Adrenal gland (tissue), 12 donors: Measurements from ENCODE around the gene COBLL1. TPM values are rescaled to one million over a fixed set of nuclear protein-coding genes. Genes with fewer than 3 reads are reported as not detected.

ENCODE experiments used
- DNase-seq, 7 donors: peaks; one replicate each; pipeline ENCODE4 v3.0.0-alpha.2; 2019 to 2020
- H3K27ac ChIP-seq, 5 donors: fragments of 200-600 bp; sonication (generic) in 4 of 5; 1 replicate in 3 of 5; 2 replicates in 2 of 5; pipeline versions ENCODE4 v1.5.1 to v1.8.0; 2016 to 2020; ENCODE audit warnings: mild to moderate bottlenecking in 1 of 5
- H3K27me3 ChIP-seq: fragments of 200-600 bp; 2 replicates; pipeline ENCODE4 v1.8.0; 2021
- H3K36me3 ChIP-seq, 2 donors: fragments of 200-600 bp; replicated peaks in 1 of 2; 1 replicate in 1 of 2; 2 replicates in 1 of 2; pipeline versions ENCODE4 v1.5.1 to v1.8.0; 2018 to 2022
- H3K4me1 ChIP-seq, 2 donors: fragments of 200-600 bp; replicated peaks in 1 of 2; 1 replicate in 1 of 2; 2 replicates in 1 of 2; pipeline versions ENCODE4 v1.5.1 to v1.8.0; 2018 to 2021
- H3K4me3 ChIP-seq, 4 donors: fragments of 200-600 bp; sonication (generic) in 3 of 4; one replicate each; pipeline ENCODE4 v1.5.1; 2016 to 2018
- H3K9me3 ChIP-seq, 3 donors: fragments of 200-600 bp; sonication (generic) in 1 of 3; replicated peaks in 1 of 3; 1 replicate in 2 of 3; 2 replicates in 1 of 3; pipeline versions ENCODE4 v1.5.1 to v1.8.0; 2016 to 2021
- CTCF ChIP-seq, 6 experiments: fragments of 450-650 bp in 4 of 6; fragments of 200-600 bp in 2 of 6; sonication (generic) in 1 of 6; IDR thresholded peaks; 1 replicate in 5 of 6; 2 replicates in 1 of 6; pipeline versions ENCODE4 v1.5.1 to v1.8.0; 2016 to 2021; ENCODE audit warnings: antibody characterized with exemption in 6 of 6, mild to moderate bottlenecking in 2 of 6, moderate library complexity in 1 of 6
- POLR2A ChIP-seq, 2 donors: fragments of 450-650 bp; IDR thresholded peaks; one replicate each; pipeline ENCODE4 v1.6.1; 2017; ENCODE audit warnings: antibody characterized with exemption in 2 of 2, mild to moderate bottlenecking in 2 of 2, moderate library complexity in 1 of 2
- WGBS, 4 donors: extraction: QIAGEN DNeasy Blood & Tissue Kit in 2 of 4; methylation state at CpG; one replicate each; pipeline versions ENCODE4 v1.1.5 to v1.1.7; 2013 to 2017; 5-methylcytosine and 5-hydroxymethylcytosine counted together
- intact Hi-C, 2 donors: fragments of 100-400 bp; cut with DNase I; formaldehyde crosslinking; loops; one replicate each; pipeline versions ENCODE4 v1.14.1 to v1.15.0; 2022 to 2023
- polyA plus RNA-seq, 3 donors: library from polyadenylated mRNA; stranded (reverse); fragments of 200-250 nt in 2 of 3; fragments of 350-450 nt in 1 of 3; fragmentation: Illumina TruSeq in 1 of 3; extraction: RNeasy Lipid Tissue Mini Kit (QIAGEN cat#74804) in 1 of 3; gene quantifications; one replicate each; pipeline ENCODE4 v1.2.3, GENCODE V29; 2013 to 2014
- total RNA-seq, 9 donors: library from RNA; depleted of rRNA in 4 of 9; stranded (reverse); fragments of >200 nt in 4 of 9; fragments of 120-200 nt in 1 of 9; fragmentation: NEBNext Ultra II Directional in 1 of 9; extraction: Animal tissue kit (Norgen Biotek cat#: 25700) in 1 of 9; gene quantifications; one replicate each; pipeline versions ENCODE4 v1.1.0 to v1.2.4, GENCODE V29; 2013 to 2023
- donor health status: healthy with polysubstance abuse.
- donor health status: Bipolar disorder and iron deficiency.
- donor health status: DM: yes; HTN: yes; CAD: no.
- donor health status: DM: no; HTN: no; CAD: no.
- donor health status: DM: no; HTN: no; CAD: no.
- donor health status: DM: yes; HTN: yes; CAD: no.

Gene COBLL1
- total and polyA plus RNA-seq, 12 donors = 25.8 to 365 (median 212) TPM

DNA sequence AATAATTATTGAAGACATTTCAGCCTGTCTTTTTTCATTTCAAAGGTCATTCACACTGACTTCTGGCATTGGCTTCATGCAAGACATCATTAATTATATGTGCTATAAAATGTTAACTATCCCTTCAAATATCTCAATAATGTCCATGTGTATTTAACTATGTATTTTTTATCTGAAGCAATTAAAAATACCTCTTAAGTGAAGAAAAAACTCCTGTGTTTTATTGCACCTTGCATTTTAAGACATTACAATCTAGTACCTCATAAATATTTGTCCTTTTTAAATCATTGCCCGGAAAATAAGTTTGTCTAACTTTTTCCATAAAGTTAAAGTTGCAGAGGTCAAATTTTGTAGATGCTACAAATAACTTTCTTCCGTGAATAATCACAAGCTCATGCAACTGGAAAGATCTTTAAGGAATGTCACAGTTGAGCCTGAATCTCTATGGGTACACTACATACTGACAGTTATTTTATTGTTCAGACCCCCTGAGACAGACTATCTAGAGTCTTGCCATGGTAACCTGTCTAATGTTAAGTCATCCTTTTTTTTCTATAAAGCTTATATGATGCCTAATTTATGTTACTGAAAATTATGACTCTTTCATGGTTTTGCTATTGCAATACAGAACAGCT is 38.4 kb upstream of the COBLL1 start:
- Histone ChIP-seq H3K4me3 (no peak overlapping the region), H3K27me3 (no peaks in the 10 kb centered on the region), H3K9me3 (no peaks in the 10 kb centered on the region), H3K27ac (peak overlapping the region in 3 of 5 donors; percentile 8 to 55 (median 33)), H3K36me3 (no peaks in the 10 kb centered on the region), H3K4me1 (peaks cover 13 to 19% of the 10 kb centered on the region in 2 donors)
- 19 to 37% (median 24%) methylated on average over 2 of the region's 2 CpGs for WGBS, 4 donors
- intact Hi-C loops = no loop called here
- no peak for DNase-seq
- TF ChIP-seq CTCF (IDR thresholded peaks at IDR 0.05) = no peak
- TF ChIP-seq POLR2A (IDR thresholded peaks at IDR 0.05) = no peak

DNA sequence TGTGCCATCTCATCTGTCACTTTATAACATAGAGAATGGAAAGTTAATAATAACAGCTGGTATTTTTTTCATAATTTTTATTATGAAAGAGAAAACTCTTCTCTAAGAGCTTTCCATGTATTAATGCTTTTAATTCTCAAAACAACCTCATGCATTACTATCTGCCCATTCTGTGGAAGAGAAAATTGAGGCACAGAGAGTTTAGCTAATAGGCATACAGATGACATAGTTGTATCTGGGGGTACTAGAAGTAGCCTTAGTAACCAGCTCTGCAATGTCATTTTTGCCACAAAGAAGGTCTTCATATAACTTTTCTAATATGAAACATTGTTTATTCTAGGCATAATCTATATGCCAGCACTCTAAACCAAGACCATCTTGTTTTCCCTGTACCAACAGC is 36.3 kb upstream of the COBLL1 start:
- no peak for TF ChIP-seq POLR2A (IDR thresholded peaks at IDR 0.05)
- intact Hi-C loops = no loop called here
- no peaks in the 10 kb centered on the region for H3K36me3 ChIP-seq
- H3K27ac ChIP-seq = peak overlapping the region in 1 of 5 donors; percentile 10
- no peak for DNase-seq
- no peaks in the 10 kb centered on the region for H3K27me3 ChIP-seq
- H3K4me3 ChIP-seq = no peak overlapping the region
- H3K4me1 ChIP-seq = peaks cover 13 to 19% of the 10 kb centered on the region in 2 donors
- no peaks in the 10 kb centered on the region for H3K9me3 ChIP-seq

DNA sequence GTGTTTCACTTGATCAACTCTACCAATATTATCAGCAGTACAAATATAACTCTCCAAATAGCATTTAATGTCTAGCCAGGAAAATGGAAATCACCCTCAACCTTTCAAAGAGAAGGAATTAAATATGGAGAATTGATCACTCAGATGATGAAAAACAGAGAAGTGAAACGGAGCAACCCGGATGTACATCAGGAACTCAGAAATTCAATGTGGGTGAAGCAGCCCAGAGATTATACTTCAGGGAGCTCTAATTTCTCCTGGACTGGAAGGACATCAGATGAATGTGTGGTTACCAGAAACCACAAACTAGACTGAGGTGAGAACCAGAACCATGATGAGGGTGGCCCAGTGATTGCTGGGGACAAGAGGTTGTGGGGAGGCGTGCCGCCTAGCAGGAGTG is 35.5 kb upstream of the COBLL1 start:
- intact Hi-C loops = no loop called here

GRCh38 chr2:164875334-164876205 is 33.9 kb upstream of the COBLL1 start:
- Histone ChIP-seq H3K4me3 (no peak overlapping the region), H3K36me3 (no peaks in the 10 kb centered on the region), H3K27me3 (no peaks in the 10 kb centered on the region), H3K4me1 (peaks cover 12 to 18% of the 10 kb centered on the region in 2 donors), H3K27ac (peak overlapping the region in 3 of 5 donors; percentile 16 to 63 (median 47)), H3K9me3 (no peaks in the 10 kb centered on the region)
- TF ChIP-seq POLR2A (IDR thresholded peaks at IDR 0.05) (no peak), CTCF (IDR thresholded peaks at IDR 0.05) (no peak)
- DNase-seq = peak; percentile 32 to 72 (median 52)
- intact Hi-C loops = no loop called here
- 70 to 84% (median 80%) methylated on average over 10 of the region's 10 CpGs for WGBS, 4 donors

More for the DNA sequence above, 35.5 kb upstream of the COBLL1 start:
- no peak overlapping the region for H3K4me3 ChIP-seq
- 86 to 94% (median 88%) methylated on average over 4 of the region's 4 CpGs for WGBS, 4 donors
- H3K27me3 ChIP-seq = no peaks in the 10 kb centered on the region
- H3K4me1 ChIP-seq = peaks cover 13 to 19% of the 10 kb centered on the region in 2 donors
- no peaks in the 10 kb centered on the region for H3K36me3 ChIP-seq
- no peak for DNase-seq
- TF ChIP-seq POLR2A (IDR thresholded peaks at IDR 0.05) (no peak), CTCF (IDR thresholded peaks at IDR 0.05) (no peak)
- H3K27ac ChIP-seq = no peak overlapping the region
- H3K9me3 ChIP-seq = no peaks in the 10 kb centered on the region
